GM18502 (cell line): ENCODE results near the gene LTB.
A peak's percentile ranks its signal among the peaks of the same experiment; 100 is the strongest.
"Not testable (repeated sequence)": the region's sequence is repeated elsewhere in the genome, so short reads cannot be mapped to it uniquely, and the experiment has no call there.

ENCODE experiments used
- ATAC-seq: cut with Tn5 transposase; IDR thresholded peaks from one replicate; pipeline ENCODE4 v1.9.1; 2021; ENCODE audit warnings: mild to moderate bottlenecking; ENCODE audit not compliant: unreplicated experiment, poor library complexity

The LTB gene

DNA sequence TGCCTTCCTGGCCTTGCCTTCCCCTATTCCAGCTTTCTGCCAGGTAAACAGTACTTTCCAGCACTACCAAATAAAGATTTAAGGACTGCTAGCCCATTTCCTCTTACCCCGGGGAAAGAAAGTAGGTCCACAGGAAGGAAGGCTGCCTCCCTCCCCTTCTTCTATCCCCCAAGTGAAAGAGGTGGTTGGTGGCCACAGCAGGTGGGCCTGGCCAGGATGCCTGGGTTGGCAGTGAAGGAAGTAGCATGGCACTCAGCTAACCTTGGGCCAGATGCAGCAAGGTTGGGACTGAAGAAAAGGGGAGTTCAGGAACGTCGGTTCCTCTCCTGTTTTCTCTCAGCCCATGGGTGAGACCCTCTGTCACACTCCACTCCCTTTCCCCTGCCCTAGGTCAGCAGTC, 25.9 kb downstream of the LTB start:
- no peak for ATAC-seq

- ATAC-seq = not testable (repeated sequence)
These were observed 30.9 kb downstream of the LTB start for GRCh38 chr6:31551371-31551770.

GRCh38 chr6:31548544-31548873, 33.7 kb downstream of the LTB start:
- no peak for ATAC-seq

DNA sequence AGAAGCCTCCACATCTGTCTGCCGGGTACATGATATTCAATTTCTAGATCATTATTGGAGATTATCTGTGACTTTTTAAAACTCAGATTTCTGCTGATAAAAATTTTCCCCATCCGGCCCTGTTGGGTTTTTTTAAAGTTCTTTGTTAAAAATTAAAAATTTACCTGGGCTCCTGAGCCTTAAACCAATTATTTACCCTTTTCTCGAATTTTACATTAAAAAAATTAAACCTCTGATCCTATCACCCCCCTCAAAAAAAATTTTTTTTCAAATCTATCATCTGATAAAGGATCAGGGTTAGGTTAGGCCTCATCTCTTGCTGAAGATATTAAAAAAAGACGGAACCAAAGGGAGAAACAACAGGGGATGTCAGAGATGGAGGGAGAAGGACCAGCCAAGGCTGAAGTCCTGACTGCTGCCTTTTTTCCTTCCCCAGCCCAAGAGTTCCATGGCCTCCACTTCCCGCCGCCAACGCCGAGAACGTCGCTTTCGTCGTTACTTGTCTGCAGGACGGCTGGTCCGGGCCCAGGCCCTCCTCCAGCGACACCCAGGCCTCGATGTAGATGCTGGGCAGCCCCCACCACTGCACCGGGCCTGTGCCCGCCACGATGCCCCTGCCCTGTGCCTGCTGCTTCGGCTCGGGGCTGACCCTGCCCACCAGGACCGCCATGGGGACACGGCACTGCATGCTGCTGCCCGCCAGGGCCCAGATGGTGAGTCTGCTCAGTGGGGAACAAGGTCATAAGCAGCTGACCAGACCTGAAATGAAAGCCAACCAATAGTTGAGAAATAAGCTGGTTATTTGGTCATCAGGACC, 34.3 kb downstream of the LTB start:
- no peak for ATAC-seq

- ATAC-seq = peak; percentile 56
These were observed 35.1 kb downstream of the LTB start, which contains the start of gene NFKBIL1 for GRCh38 chr6:31546958-31547726. Gene NFKBIL1, plus strand, starts transcription at chr6:31547608. Its CDS starts 87 bp downstream, at chr6:31547695.

GRCh38 chr6:31546339-31546957, 35.8 kb downstream of the LTB start, which contains the start of gene ATP6V1G2:
Gene ATP6V1G2, minus strand, starts transcription at chr6:31546608. Its CDS starts 49 bp downstream, at chr6:31546559.
- peak; percentile 44 for ATAC-seq

- no peak for ATAC-seq
These were observed 36.9 kb downstream of the LTB start for GRCh38 chr6:31545291-31545690.

DNA sequence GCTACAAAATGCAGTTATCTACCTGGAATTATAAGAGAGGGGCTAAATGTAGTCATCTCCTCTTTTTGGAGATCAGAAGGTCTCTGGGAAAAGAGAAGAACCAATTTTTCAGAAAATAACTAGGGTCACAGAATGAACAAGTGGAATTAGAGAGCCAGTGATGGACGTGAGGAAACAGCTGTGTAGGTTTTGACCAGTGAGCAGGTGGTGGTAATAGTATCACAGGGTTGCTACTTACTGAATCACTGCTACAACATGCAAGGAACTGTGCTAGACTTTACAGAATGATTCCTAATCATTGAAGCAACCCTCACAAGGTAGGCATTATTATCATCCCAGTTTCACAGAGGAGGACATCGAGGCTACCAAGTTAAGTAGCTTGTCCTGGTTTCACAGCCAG, 37.5 kb downstream of the LTB start:
- no peak for ATAC-seq

GRCh38 chr6:31543639-31544038, 38.6 kb downstream of the LTB start:
- ATAC-seq = no peak

DNA sequence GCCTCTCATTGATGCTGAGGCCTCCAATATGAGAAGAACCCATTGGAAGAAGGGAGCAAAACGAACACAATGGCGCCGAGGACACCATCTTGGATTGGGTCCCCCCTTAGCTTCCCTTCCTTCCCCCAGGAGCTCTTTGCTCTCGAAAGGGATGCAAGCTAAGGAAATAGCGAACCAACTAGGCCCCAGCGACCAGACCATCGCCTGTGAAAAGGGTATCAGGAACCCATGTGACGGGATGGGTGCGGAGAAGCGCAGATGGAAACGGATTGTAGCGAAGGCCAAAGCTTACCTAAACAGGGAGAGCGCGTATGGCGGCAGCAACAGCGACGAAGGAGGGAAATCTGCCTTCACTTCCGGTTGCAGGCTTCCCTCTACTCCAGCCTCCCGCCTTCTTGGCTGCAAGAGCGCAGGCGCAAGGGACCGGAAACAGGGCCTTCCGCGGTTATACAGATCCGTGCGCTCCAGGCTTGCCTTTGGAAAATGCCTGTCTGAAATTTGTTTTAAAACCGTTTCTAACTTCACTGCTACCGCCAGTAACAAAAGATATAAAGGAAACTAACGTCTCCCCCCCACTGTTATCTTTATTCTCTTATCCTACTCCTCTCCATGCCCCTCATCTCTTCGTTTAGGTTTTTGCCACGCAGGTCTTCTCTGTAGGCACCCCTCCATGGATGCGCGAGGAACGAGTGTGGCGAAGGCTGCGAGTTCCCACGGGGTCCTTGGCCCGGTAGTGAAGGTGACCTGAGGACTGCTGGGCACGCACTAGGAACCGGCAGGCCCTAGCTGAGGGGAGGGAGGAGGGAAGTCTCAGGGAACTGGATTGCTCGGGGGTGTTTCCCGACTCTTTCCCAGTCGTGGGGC, 40.3 kb downstream of the LTB start, which contains the start of gene DDX39B:
DDX39B (minus strand) TSS at position 346 of the 864 bp plus-strand sequence. CDS start 1,471 bp downstream, outside the sequence.
- peak; percentile 69 for ATAC-seq

GRCh38 chr6:31541059-31541657, 41.1 kb downstream of the LTB start:
- ATAC-seq = no peak

DNA sequence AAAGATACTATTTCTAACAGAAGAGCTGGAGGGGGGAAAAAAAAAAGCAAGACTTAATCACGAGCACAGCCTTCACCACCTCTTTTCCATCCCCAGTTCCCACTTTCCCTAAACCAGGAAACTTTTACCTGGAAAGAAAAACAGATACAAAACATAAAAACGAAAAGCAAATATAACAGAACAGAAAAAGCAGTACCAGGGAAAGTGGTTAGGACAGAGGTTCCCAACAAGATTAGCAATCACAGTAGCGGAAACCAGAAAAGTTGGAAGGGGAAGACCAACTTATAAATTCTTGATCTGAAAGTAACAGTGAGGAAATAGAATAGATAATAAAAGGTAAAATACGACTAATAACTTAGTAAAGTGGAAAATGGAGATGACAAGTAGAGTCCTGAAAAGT, 41.6 kb downstream of the LTB start:
- ATAC-seq = no peak

DNA sequence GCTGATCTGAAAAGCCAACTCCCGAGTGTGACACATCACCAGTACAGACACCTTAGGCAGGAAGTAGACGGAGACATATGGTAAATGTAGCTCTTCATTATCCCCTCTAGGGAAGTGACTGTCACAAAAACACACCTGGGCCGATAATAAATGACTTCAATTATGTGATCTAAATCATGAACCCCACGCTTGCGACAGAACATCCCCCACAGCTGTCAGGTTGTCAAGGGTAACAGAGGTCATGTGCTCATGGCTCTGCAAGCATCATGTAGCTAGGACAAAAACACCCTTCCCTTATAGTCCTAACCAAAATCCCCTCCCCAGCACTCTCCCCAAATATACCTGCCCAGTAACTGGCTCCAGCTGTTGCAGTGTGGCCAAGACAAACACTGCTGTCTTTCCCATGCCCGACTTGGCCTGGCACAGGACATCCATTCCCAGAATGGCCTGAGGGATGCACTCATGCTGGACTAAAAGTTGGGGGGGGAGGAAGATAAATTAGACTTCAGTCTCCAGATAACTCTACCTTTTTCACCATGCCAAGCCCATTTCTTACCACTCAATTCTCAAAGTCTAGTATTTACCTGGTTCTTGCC, 43.3 kb downstream of the LTB start:
- ATAC-seq = no peak

- ATAC-seq = no peak
These were observed 46.5 kb downstream of the LTB start for GRCh38 chr6:31535538-31536324.

GRCh38 chr6:31534521-31535040, 47.6 kb downstream of the LTB start:
- ATAC-seq = no peak

GRCh38 chr6:31534011-31534410, 48.2 kb downstream of the LTB start:
- no peak for ATAC-seq

DNA sequence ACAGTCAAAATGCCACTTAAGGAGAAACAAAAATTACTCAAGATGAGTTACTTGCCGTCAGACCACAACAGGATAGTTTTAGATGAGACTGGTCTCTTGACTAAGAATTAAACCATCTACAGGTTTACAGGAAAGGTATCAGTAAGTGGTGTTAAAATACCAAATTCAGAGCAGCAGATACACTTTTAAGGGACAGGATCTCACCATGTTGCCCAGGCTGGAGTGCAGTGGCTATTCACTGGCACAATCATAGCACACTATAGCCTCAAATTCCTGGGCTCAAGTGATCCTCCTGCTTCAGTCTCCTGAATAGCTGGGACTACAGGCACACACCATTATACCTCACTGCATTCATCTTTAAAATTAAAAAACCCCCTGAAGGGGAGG, 48.8 kb downstream of the LTB start:
- no peak for ATAC-seq
